ENCODE results near the gene JPH2. TPM values are rescaled to one million over a fixed set of nuclear protein-coding genes. Genes with fewer than 3 reads are reported as not detected.
"Not testable (repeated sequence)": the region's sequence is repeated elsewhere in the genome, so short reads cannot be mapped to it uniquely, and the experiment has no call there.

Gene JPH2
- total RNA-seq, 1 experiment from 2014 or later: 21.7 TPM

GRCh38 chr20:44207126-44207723 is 20.2 kb upstream of the JPH2 start:
- H3K27ac ChIP-seq: no peak overlapping the region
- H3K27me3 ChIP-seq (replicated peaks): no peaks in the 10 kb centered on the region
- H3K9me3 ChIP-seq (replicated peaks): no peaks in the 10 kb centered on the region
- peaks cover 35% of the 10 kb centered on the region for H3K36me3 ChIP-seq
- no peak for DNase-seq (ENCODE audit: low read depth in 1 of 2, low spot score in 2 of 2)
- H3K4me3 ChIP-seq: no peak overlapping the region
- H3K4me1 ChIP-seq (replicated peaks): peaks cover 66% of the 10 kb centered on the region

DNA sequence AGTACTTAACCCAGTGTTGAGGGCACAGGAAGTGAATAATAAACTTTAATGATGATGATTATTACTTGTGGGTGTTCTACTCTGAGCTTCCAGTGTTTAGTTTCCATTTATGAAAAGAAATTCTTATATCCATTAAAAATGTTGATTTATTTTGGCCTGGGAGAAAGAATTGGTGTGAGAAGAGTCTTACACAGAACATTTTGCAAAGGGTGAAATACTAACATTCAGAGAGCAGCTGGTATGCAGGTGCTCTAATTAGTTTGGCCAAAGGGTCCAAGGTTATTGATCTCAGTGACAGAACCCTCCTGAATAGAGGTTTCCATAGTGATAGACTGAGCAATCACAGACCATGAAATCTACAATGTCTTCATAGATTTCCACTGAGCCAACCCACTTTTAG is 19.1 kb upstream of the JPH2 start:
- DNase-seq (ENCODE audit: low read depth in 1 of 2, low spot score in 2 of 2): no peak
- no peaks in the 10 kb centered on the region for H3K27me3 ChIP-seq (replicated peaks)
- H3K4me1 ChIP-seq (replicated peaks): peaks cover 68% of the 10 kb centered on the region
- peaks cover 46% of the 10 kb centered on the region for H3K36me3 ChIP-seq
- H3K4me3 ChIP-seq: no peak overlapping the region
- H3K9me3 ChIP-seq (replicated peaks): no peaks in the 10 kb centered on the region
- no peak overlapping the region for H3K27ac ChIP-seq

GRCh38 chr20:44204832-44205215 is 17.8 kb upstream of the JPH2 start:
- Histone ChIP-seq H3K4me3 (no peak overlapping the region), H3K27ac (peak overlapping the region; percentile 84), H3K4me1 (replicated peaks) (peaks cover 79% of the 10 kb centered on the region), H3K36me3 (peaks cover 54% of the 10 kb centered on the region), H3K9me3 (replicated peaks) (no peaks in the 10 kb centered on the region), H3K27me3 (replicated peaks) (no peaks in the 10 kb centered on the region)
- DNase-seq (ENCODE audit: low read depth in 1 of 2, low spot score in 2 of 2): no peak

DNA sequence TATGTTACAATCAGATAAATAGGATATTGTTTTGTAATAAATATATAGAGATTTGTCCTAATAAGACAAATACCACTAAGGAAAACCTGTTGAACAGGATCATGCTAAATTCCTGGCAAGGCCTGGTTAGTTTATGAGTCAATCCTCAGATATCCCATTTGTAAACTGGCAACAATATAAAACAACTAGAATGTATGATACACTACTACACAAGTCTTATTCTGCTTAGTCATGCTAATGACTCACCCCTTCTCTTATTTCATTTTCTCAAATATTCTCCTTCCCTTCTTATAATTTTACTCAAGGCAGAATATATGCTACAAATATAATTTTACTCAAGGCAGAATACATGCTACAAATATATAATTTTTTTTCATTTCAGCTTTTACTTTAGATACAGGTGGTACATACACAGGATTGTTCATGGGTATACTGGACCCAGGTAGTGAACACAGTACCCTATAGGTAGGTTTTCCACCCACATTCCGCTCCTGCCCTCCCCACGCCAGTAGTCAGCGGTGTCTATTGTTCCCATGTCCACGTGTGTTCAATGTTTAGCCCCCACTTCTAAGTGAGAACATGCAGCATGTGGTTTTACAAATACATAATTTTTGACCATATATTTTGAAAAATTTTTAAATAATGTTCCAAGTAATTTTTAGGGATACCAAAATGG is 17.3 kb upstream of the JPH2 start:
- Histone ChIP-seq H3K4me1 (replicated peaks) (peaks cover 76% of the 10 kb centered on the region), H3K27me3 (replicated peaks) (no peaks in the 10 kb centered on the region), H3K36me3 (peaks cover 59% of the 10 kb centered on the region), H3K27ac (peak overlapping the region; percentile 84), H3K4me3 (no peak overlapping the region), H3K9me3 (replicated peaks) (no peaks in the 10 kb centered on the region)
- DNase-seq (ENCODE audit: low read depth in 1 of 2, low spot score in 2 of 2): peak in 1 of 2 experiments; percentile 88

- no peak overlapping the region for H3K4me3 ChIP-seq
- H3K27ac ChIP-seq: peak overlapping the region; percentile 84
- H3K27me3 ChIP-seq (replicated peaks): no peaks in the 10 kb centered on the region
- no peaks in the 10 kb centered on the region for H3K9me3 ChIP-seq (replicated peaks)
- H3K4me1 ChIP-seq (replicated peaks): peaks cover 66% of the 10 kb centered on the region
- DNase-seq (ENCODE audit: low read depth in 1 of 2, low spot score in 2 of 2): peak in 1 of 2 experiments; percentile 18
- H3K36me3 ChIP-seq: peaks cover 67% of the 10 kb centered on the region
Observed at GRCh38 chr20:44203161-44203560, 16.2 kb upstream of the JPH2 start.

- H3K4me1 ChIP-seq (replicated peaks): peaks cover 59% of the 10 kb centered on the region
- no peaks in the 10 kb centered on the region for H3K27me3 ChIP-seq (replicated peaks)
- peaks cover 76% of the 10 kb centered on the region for H3K36me3 ChIP-seq
- H3K27ac ChIP-seq: no peak overlapping the region; the same call in 1 of the 2 replicates
- no peak for DNase-seq (ENCODE audit: low read depth in 1 of 2, low spot score in 2 of 2)
- no peak overlapping the region for H3K4me3 ChIP-seq
- H3K9me3 ChIP-seq (replicated peaks): no peaks in the 10 kb centered on the region
Observed at GRCh38 chr20:44200983-44201382, 14.0 kb upstream of the JPH2 start.

GRCh38 chr20:44200371-44200770 is 13.4 kb upstream of the JPH2 start:
- H3K4me3 ChIP-seq: no peak overlapping the region
- H3K27ac ChIP-seq: no peak overlapping the region
- H3K4me1 ChIP-seq (replicated peaks): peaks cover 56% of the 10 kb centered on the region
- DNase-seq (ENCODE audit: low read depth in 1 of 2, low spot score in 2 of 2): no peak
- no peaks in the 10 kb centered on the region for H3K9me3 ChIP-seq (replicated peaks)
- H3K36me3 ChIP-seq: peaks cover 78% of the 10 kb centered on the region
- no peaks in the 10 kb centered on the region for H3K27me3 ChIP-seq (replicated peaks)

DNA sequence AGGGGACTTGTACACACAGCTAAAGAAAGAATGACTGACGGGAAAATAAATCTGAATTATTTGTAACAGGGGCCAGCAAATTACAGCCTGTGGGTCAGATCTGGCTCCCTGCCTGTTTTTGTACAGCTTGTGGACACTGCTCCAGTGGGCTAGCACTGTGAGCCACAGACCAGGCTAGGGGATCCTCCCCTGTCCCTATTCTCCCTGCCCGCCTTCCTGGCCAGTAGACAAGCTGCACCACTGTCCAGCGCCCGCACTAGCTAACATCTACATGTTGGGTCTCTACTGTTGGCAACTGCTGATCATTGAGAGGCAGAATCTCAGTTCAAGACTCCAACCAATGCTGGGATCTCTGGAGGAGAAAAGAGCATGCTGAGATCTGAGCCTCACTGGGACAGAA is 12.9 kb upstream of the JPH2 start:
- H3K4me1 ChIP-seq (replicated peaks): peaks cover 51% of the 10 kb centered on the region
- no peak for DNase-seq (ENCODE audit: low read depth in 1 of 2, low spot score in 2 of 2)
- H3K27me3 ChIP-seq (replicated peaks): no peaks in the 10 kb centered on the region
- peaks cover 77% of the 10 kb centered on the region for H3K36me3 ChIP-seq
- no peak overlapping the region for H3K4me3 ChIP-seq
- no peak overlapping the region for H3K27ac ChIP-seq
- no peaks in the 10 kb centered on the region for H3K9me3 ChIP-seq (replicated peaks)

DNA sequence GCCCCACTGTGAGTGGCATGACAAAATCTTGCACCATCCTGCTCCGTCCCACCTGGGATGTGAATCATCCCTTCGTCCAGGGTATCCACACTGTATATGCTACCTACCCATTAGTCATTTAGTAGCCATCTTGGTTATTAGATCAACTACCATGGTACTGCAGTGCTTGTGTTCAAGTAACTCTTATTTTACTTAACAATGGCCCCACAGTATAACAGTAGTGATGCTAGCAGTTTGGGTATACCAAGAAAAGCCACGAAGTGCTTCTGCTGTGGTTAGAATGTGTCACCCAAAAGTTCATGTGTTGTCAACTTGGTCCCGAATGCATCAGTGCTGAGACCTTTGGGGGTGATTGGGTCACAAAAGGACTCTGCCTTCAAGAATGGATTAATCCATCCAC is 11.9 kb upstream of the JPH2 start:
- Histone ChIP-seq H3K4me1 (replicated peaks) (peaks cover 43% of the 10 kb centered on the region), H3K4me3 (no peak overlapping the region), H3K27ac (no peak overlapping the region), H3K9me3 (replicated peaks) (no peaks in the 10 kb centered on the region), H3K36me3 (peaks cover 76% of the 10 kb centered on the region), H3K27me3 (replicated peaks) (no peaks in the 10 kb centered on the region)
- DNase-seq (ENCODE audit: low read depth in 1 of 2, low spot score in 2 of 2): no peak

- H3K27ac ChIP-seq: no peak overlapping the region
- H3K9me3 ChIP-seq (replicated peaks): no peaks in the 10 kb centered on the region
- peaks cover 19% of the 10 kb centered on the region for H3K4me1 ChIP-seq (replicated peaks)
- peaks cover 59% of the 10 kb centered on the region for H3K36me3 ChIP-seq
- H3K27me3 ChIP-seq (replicated peaks): no peaks in the 10 kb centered on the region
- no peak overlapping the region for H3K4me3 ChIP-seq
- no peak for DNase-seq (ENCODE audit: low read depth in 1 of 2, low spot score in 2 of 2)
Observed at GRCh38 chr20:44196271-44196670, 9.3 kb upstream of the JPH2 start.

- no peaks in the 10 kb centered on the region for H3K27me3 ChIP-seq (replicated peaks)
- no peak for DNase-seq (ENCODE audit: low read depth in 1 of 2, low spot score in 2 of 2)
- no peaks in the 10 kb centered on the region for H3K9me3 ChIP-seq (replicated peaks)
- peaks cover 53% of the 10 kb centered on the region for H3K36me3 ChIP-seq
- H3K4me1 ChIP-seq (replicated peaks): peaks cover 13% of the 10 kb centered on the region
- no peak overlapping the region for H3K27ac ChIP-seq
- no peak overlapping the region for H3K4me3 ChIP-seq
Observed at GRCh38 chr20:44195605-44196004, 8.6 kb upstream of the JPH2 start.

DNA sequence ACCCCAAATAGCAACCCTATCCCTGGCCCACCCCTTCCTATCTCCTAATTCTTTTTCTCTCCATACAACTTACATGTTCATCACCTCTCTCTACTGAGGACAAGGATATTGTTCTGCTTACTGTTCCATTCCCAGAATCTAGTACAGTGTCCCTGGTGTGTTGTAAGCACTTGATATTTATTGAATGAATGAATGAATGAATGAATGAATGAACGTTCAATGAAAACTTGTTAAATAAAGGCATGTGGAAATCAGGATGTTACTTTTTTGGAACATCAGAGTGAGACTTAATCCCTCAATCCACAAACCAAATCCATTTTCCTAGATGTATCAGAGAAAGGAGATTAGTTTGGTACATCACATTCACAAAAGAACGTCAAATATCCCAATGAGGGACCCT is 6.8 kb upstream of the JPH2 start:
- Histone ChIP-seq H3K9me3 (replicated peaks) (no peaks in the 10 kb centered on the region), H3K36me3 (peaks cover 35% of the 10 kb centered on the region), H3K4me3 (no peak overlapping the region), H3K27me3 (replicated peaks) (no peaks in the 10 kb centered on the region), H3K4me1 (replicated peaks) (peaks cover 11% of the 10 kb centered on the region), H3K27ac (no peak overlapping the region)
- no peak for DNase-seq (ENCODE audit: low read depth in 1 of 2, low spot score in 2 of 2)

DNA sequence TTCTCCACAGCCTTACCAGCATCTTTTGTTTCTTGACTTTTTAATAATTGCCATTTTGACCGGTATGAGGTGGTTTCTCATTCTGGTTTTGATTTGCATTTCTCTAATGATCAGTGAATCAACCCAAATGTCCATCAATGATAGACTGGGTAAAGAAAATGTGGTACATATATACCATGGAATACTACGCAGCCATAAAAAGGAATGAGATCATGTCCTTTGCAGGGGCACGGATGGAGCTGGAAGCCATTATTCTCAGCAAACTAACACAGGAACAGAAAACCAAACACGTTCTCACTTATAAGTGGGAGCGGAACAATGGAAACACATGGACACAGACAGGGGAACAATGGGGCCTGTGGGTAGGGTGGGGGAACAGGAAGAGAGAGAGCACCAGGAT is 4.7 kb upstream of the JPH2 start:
- not testable (repeated sequence) for DNase-seq (ENCODE audit: low read depth in 1 of 2, low spot score in 2 of 2); H3K27me3 ChIP-seq (replicated peaks); H3K27ac ChIP-seq; H3K9me3 ChIP-seq (replicated peaks); H3K4me3 ChIP-seq
- Histone ChIP-seq H3K4me1 (replicated peaks) (peaks cover 29% of the 10 kb centered on the region), H3K36me3 (peaks cover 16% of the 10 kb centered on the region)

DNA sequence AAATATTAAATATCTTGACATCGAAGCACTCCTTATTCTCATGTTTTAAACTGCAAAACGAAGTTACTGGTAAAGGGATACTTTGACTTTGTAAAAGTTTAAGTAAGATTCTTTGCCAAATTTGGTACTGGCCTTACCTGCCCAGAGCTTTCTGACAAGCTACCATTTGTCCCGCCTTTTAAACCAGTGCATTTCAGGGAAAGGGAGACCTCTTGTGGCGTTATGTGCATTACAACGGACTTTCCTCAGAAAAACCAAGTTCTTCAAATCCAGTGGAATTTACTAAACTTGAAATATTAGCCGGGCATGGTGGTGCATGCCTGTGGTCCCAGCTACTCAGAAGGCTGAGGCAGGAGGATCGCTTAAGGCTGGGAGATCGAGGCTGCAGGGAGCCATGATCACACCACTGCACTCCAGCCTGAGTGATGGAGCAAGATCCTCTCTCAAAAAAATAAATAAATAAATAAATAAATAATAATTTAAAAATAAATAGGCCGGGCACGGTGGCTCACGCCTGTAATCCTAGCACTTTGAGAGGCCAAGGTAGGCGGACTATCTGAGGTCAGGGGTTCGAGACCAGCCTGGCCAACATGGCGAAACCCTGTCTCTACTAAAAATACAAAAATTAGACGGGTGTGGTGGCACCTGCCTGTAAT is 3.3 kb upstream of the JPH2 start:
- not testable (repeated sequence) for H3K27ac ChIP-seq; H3K4me3 ChIP-seq; H3K36me3 ChIP-seq; H3K27me3 ChIP-seq (replicated peaks); H3K9me3 ChIP-seq (replicated peaks)
- peak; percentile 69 to 78 for DNase-seq (ENCODE audit: low read depth in 1 of 2, low spot score in 2 of 2)
- H3K4me1 ChIP-seq (replicated peaks): peaks cover 38% of the 10 kb centered on the region

Data from SJSA1 (cell line).